GM18907 (cell line): ENCODE data around the gene KLRC1.
"Not testable (repeated sequence)": the region's sequence is repeated elsewhere in the genome, so short reads cannot be mapped to it uniquely, and the experiment has no call there.

Source experiments
- ATAC-seq: cut with Tn5 transposase; IDR thresholded peaks from one replicate; pipeline ENCODE4 v1.9.1; 2021; ENCODE audit warnings: mild to moderate bottlenecking, moderate library complexity; ENCODE audit not compliant: unreplicated experiment

The KLRC1 gene

GRCh38 chr12:10453156-10453555 is at the start of gene KLRC1:
Gene KLRC1 (minus strand): TSS chr12:10453377. CDS start chr12:10451156, 2,221 bp downstream.
- ATAC-seq: no peak

DNA sequence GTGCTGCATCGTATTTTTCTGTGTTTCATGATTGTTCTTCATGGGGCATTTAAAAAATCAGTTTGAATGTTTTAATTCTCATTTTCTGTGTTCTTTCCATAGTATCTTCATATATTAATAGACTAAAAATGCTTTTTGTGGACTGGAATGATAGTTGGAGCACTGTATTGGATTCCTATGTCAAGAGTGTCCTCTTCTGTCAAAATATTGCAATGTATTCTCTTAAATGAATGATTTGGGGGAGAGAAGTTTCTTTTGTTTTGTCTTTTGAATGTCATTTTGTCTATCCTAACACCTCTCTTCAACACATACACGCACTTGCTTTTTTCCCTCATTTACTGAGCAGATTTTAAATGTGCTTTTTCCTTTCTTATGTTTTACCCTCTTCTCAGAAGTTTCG is 47.9 kb upstream of the KLRC1 start:
- ATAC-seq: no peak

DNA sequence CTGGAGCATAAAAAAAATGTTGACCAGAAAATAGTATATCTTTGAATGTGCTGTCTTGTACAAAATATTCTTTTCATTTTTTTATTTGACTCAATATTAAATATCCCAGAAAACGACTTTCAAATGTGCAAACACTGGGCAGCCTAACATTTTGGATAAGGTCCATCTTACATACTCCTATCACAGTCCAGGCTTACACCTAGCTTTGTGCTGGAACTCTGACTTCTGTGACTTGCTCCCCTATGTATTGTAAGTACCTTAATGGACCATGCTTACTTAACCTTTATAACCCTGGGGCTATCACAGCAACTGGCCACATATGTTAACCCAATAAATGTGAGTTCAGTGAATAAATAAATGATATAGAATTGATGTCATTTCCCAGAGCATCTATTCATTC is 44.9 kb upstream of the KLRC1 start:
- ATAC-seq: no peak

DNA sequence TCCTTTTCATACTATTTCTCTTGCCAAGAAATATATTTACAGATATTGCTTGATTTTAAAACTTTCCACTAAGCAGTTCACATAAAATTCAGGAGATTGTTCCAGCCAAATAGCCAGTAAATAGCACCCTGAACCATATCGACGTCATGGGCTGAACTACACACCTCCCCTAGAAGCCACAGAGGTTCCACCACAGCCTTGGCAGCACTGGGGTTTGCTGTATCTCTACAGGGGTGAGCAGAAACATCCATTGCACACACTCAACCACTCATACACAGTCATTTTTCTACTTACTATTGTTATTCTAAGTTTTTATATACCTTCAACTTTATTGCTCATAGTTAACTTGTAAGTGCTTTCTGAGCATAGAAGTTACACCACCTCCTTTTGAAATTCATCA is 44.4 kb upstream of the KLRC1 start:
- ATAC-seq: no peak

DNA sequence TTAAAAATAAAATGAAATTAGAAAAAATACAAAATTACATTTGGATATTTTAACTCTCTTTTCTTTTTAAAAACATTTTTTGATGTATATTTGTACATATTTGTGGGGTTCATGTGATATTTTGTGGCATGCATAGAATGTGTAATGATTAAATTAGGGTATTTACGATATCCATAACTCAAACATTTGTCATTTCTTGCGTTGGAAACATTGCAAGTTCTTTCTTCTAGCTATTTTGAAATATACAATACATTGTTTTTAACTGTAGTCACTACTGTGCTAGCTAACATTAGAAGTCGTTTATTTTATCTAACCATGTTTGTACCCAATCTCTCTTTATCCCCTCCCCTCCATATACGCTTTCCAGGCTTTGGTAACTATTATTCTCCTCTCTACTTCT is 38.6 kb upstream of the KLRC1 start:
- no peak for ATAC-seq

DNA sequence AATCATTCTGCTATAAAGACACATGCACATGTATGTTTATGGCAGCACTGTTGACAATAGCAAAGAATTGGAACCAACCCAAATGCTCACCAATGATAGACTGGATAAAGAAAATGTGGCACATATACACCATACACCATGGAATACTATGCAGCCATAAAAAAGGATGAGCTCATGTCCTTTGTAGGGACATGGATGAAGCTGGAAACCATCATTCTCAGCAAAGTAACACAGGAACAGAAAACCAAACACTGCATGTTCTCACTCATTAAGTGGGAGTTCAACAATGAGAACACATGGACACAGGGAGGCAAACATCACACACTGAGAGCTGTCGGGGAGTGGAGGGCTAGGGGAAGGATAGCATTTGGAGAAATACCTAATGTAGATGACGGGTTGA is 34.2 kb upstream of the KLRC1 start:
- ATAC-seq: not testable (repeated sequence)

- ATAC-seq: not testable (repeated sequence)
Measured at GRCh38 chr12:10481901-10482300, 28.7 kb upstream of the KLRC1 start.

DNA sequence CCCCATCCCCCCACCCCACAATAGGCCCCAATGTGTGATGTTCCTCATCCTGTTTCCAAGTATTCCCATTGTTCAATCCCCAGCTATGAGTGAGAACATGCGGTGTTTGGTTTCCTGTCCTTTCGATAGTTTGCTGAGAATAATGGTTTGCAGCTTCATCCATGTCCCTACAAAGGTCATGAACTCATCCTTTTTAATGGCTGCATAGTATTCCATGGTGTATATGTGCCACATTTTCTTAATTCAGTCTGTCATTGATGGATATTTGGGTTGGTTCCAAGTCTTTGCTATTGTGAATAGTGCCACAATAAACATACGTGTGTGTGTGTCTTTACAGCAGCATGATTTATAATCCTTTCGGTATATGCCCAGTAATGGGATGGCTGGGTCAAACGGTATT is 19.6 kb upstream of the KLRC1 start:
- not testable (repeated sequence) for ATAC-seq

DNA sequence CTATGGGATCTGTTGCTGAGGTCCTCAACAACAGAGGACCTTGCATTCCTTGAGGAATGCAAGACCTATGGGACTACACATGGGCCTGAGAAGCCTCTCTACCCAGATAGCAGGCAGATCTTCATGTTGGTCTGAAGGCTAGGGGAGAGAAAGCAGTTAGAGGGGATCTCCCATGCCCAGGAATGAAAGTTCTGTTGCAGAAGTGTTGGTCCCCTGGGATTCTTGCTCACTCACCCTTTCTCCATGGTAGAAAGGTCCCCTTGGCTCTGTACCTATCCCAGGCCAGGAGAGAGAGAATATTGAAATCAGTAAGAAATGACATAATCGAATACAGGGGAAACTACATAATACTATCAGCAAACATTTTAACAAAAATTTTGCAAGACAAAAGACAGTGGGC is 16.5 kb upstream of the KLRC1 start:
- no peak for ATAC-seq

DNA sequence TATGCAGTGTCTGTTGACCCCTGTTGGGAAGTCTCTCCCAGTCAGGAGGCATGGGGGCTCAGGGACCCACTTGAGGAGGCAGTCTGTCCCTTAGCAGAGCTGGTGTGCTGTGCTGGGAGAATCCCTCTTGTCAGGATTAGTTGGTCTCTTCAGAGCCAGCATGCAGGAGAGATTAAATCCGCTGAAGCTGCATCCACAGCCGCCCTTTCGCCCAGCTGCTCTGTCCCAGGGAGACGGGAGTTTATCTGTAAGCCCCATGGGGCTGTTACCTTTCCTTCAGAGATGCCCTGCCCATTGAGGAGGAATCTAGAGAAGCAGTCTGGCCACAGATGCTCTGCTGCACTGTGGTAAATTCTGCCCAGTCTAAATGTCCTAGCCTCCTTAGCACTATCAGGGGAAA is 13.1 kb upstream of the KLRC1 start:
- ATAC-seq: no peak

DNA sequence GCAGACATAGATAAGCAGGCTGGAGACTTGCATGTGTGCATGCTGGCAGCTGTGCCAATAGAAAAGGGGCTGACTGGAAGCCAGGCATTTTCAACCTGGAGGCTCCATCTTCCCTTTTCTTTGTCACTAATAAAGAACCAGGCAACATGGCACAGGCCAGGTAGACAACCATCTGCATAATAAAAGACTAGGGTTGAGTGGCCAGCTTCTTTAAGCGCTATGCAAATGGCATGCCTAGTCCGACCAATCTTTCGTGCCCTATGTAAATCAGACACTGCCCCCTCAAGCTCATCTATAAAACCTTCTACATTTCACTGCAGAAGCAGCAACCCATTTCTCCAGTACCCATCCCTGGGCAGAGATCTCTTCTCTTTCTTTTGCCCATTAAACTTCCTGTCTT is 4.6 kb upstream of the KLRC1 start:
- ATAC-seq: no peak

DNA sequence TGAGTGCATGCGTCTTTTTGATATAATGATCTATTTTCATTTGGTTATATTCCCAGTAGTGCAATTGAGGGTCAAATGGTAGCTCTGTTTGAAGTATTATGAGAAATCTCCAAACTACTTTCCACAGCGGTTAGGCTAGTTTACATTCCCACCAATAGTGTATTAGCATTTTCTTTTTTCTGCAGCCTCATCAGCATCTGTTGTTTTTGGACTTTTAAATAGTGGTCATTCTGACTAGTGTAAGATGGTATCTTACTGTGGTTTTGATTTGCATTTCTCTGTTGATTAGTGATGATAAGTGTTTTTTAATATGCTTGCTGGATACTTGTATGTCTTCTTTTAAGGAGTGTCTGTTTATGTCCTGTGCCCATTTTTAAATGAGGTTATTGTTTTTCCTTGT is 3.7 kb upstream of the KLRC1 start:
- no peak for ATAC-seq

GRCh38 chr12:10455766-10456165 is 2.6 kb upstream of the KLRC1 start:
- no peak for ATAC-seq

DNA sequence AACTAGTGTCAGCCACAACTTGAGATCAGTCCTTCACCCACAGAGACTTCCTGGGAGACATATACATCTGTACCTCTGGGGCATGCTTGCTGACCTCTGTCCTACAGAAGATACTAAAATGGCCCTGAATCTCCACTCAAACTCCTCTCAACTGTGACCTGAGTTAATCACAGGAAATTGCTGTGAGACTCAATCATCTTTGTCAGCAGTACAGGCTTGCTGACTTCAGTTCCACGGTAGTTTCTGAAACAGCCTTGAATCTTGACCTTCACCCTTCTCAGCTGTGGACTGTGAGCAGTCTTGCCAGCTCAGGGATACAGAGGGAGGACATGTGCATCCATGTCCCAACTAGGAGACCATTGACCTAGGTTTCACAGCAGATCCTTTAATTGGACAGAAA is 1.4 kb upstream of the KLRC1 start:
- ATAC-seq: no peak

- ATAC-seq: no peak
Measured at GRCh38 chr12:10448236-10448635, 4.9 kb downstream of the KLRC1 start.

DNA sequence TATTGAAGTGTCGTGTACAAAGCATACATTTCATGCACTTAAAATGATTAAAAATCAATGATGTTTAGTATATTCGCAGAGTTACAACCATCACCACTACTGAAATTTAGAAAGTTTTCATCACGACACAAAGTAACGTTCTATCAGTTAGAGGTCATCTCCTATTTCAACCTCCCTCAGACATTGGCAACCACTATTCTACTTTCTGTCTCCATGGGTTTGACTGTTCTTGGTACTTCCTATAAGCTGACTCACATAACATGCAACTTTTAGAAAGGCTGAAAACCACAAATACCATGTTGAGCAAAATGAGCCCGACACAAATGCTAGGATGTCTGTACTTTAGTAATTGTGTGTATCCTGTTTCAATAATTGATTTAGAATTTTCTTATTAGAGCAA is 7.1 kb downstream of the KLRC1 start:
- not testable (repeated sequence) for ATAC-seq

DNA sequence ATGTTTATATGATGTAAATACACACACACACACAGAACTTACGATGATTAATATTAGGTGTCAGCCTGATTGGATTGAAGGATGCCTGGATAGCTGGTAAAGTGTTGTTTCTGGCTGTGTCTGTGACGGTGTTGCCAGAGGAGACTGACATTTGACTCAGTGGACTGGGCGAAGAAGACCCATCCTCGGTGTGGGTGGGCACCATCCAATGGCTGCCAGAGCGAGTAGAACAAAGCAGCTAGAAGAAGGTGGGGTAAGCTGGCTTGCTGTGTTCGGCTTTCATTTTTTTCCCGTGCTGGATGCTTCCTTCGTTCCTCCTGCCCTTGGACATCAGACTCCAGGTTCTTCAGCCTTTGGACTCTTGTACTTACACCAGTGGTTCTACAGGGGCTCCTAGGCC is 12.0 kb downstream of the KLRC1 start:
- ATAC-seq: not testable (repeated sequence)

DNA sequence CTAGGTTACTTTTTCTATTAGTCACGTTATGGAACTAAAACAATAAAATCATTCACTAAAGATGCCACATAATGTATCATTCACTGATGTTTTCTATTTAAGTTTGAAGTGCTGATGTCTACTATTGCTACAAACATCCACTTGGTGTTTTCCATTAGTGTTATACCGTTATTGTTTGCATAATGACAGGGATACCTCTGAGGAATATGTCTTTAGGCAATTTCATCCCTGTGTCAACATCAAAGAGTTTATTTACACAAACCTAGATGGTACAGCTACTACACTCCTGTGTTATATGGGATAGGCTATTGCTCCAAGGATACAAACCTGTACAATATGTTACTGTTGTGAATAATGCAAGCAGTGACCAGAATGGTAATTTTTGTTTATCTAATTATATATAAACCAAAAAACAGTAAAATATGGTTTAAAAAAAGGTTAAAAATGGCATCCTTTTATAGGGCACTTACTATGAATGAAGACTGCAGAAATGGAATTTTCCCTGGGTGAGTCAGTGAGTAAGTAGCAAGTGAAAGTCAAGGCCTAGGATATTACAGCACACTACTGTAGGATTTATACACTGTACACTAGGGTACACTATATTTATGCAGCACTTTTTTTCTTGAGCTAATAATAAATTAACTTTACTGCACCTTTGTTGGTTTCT is 13.4 kb downstream of the KLRC1 start:
- ATAC-seq: not testable (repeated sequence)

DNA sequence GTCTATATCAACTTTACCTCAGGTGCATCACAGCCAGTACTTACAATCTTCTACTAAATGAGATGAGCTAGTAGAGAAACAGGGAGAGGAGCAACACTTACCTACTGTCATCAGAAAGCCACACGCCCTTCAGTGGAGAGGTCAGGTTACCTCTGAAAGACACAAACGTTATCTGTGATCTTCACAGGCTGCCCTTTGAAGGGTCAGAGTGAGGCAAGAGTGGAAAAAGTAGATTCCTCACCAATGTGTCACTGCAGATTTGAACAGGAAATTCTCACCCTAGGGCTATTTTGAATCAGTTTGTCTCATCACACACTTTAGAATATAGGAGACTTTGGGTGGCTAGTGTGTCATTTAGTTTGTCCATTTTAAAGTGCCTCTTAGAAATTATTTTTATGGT is 15.6 kb downstream of the KLRC1 start:
- not testable (repeated sequence) for ATAC-seq

DNA sequence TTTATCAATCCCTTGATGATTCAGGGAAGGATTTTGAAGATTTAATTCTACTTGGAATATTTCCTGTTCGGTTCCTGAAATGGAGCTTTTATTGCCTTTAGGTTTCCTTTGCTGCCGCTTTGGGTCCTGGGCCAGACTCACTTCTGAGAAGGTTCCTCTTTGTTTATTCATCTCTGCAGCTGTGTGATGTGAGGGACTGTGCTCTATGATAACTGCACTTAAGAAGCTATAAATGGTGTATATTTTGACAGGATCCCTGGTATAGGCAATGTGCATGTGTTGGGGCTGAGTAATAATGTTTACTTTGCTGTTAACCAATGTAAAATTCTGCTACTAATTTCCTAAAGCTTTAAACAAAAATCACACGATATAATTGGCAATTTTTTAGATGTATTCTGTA is 17.4 kb downstream of the KLRC1 start, which contains the start of gene KLRC2:
TSS of gene KLRC2 (minus strand) at position 195 of the 400 bp plus-strand sequence. CDS start at position 171, 24 bp downstream.
- ATAC-seq: not testable (repeated sequence)

DNA sequence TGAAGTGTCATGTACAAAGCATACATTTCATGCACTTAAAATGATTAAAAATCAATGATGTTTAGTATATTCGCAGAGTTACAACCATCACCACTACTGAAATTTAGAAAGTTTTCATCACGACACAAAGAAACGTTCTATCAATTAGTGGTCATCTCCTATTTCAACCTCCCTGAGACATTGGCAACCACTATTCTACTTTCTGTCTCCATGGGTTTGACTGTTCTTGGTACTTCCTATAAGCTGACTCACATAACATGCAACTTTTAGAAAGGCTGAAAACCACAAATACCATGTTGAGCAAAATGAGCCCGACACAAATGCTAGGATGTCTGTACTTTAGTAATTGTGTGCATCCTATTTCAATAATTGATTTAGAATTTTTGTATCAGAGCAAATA is 22.6 kb downstream of the KLRC1 start:
- not testable (repeated sequence) for ATAC-seq

DNA sequence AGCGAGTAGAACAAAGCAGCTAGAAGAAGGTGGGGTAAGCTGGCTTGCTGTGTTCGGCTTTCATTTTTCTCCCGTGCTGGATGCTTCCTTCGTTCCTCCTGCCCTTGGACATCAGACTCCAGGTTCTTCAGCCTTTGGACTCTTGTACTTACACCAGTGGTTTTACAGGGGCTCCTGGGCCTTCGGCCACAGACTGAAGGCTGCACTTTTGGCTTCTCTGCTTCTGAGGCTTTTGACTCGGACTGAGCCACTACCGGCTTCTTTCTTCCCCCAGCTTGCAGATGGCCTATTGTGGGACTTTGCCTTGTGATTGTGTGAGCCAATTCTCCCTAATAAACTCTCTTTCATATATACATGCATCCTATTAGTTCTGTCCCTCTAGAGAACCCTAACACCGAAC is 27.2 kb downstream of the KLRC1 start:
- ATAC-seq: not testable (repeated sequence)

DNA sequence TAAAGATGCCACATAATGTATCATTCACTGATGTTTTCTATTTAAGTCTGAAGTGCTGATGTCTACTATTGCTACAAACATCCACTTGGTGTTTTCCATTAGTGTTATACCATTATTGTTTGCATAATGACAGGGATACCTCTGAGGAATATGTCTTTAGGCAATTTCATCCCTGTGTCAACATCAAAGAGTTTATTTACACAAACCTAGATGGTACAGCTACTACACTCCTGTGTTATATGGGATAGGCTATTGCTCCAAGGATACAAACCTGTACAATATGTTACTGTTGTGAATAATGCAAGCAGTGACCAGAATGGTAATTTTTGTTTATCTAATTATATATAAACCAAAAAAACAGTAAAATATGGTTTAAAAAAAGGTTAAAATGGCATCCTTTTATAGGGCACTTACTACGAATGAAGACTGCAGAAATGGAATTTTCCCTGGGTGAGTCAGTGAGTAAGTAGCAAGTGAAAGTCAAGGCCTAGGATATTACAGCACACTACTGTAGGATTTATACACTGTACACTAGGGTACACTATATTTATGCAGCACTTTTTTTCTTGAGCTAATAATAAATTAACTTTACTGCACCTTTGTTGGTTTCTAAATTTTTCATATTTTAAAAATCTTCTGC is 28.8 kb downstream of the KLRC1 start:
- ATAC-seq: not testable (repeated sequence)
